GM23338 (cell line): ENCODE measurements around the gene RBM23.

ENCODE experiments used
- CREB1 ChIP-seq: fragments of 250-450 bp; sonication (Bioruptor Pico); IDR thresholded peaks from 2 replicates; pipeline ENCODE4 v1.5.0; 2020; ENCODE audit warnings: low read depth, mild to moderate bottlenecking, moderate library complexity
- CTCF ChIP-seq, 2 experiments: fragments of 200-600 bp in 1 of 2; sonication (generic) in 1 of 2; conservative IDR thresholded peaks; 2 replicates each; pipeline versions ENCODE4 v1.5.1 to v1.6.1; 2016 to 2017; ENCODE audit warnings: antibody characterized with exemption in 2 of 2, low read depth in 2 of 2, mild to moderate bottlenecking in 2 of 2, moderate library complexity in 1 of 2
- EZH2 ChIP-seq: fragments of 200-600 bp; sonication (generic); IDR thresholded peaks from one replicate; pipeline ENCODE4 v1.8.0; 2017; ENCODE audit warnings: antibody characterized with exemption, mild to moderate bottlenecking, low read depth; ENCODE audit not compliant: unreplicated experiment
- POLR2AphosphoS5 ChIP-seq: IDR thresholded peaks from 2 replicates; pipeline ENCODE4 v1.6.1; 2016; ENCODE audit warnings: antibody characterized with exemption, low read depth
- ZNF114 ChIP-seq: fragments of 250-450 bp; sonication (Bioruptor Pico); IDR thresholded peaks from 2 replicates; pipeline ENCODE4 v1.5.0; 2020; ENCODE audit warnings: mild to moderate bottlenecking, moderate library complexity
- TF ChIP-seq, protein P1 (sequence below): IDR thresholded peaks from 2 replicates; pipeline ENCODE4 v1.6.1; 2016; ENCODE audit warnings: antibody characterized with exemption

GRCh38 chr14:22955702-22956569 is 37.0 kb upstream of the RBM23 start:
- TF ChIP-seq CTCF (conservative IDR thresholded peaks at IDR 0.05; ENCODE audit: low read depth in 2 of 2): no peak
- no peak for TF ChIP-seq POLR2AphosphoS5
- no peak for TF ChIP-seq CREB1 (CRISPR knock-in tag)
- no peak for TF ChIP-seq ZNF114 (CRISPR knock-in tag)
- no peak for TF ChIP-seq EZH2
- TF ChIP-seq, protein P1, sequence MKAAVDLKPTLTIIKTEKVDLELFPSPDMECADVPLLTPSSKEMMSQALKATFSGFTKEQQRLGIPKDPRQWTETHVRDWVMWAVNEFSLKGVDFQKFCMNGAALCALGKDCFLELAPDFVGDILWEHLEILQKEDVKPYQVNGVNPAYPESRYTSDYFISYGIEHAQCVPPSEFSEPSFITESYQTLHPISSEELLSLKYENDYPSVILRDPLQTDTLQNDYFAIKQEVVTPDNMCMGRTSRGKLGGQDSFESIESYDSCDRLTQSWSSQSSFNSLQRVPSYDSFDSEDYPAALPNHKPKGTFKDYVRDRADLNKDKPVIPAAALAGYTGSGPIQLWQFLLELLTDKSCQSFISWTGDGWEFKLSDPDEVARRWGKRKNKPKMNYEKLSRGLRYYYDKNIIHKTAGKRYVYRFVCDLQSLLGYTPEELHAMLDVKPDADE: no peak
